Gastroesophageal sphincter (tissue), 3 donors: ENCODE results near the gene WNT9A.

ENCODE experiments used
- POLR2A ChIP-seq, 2 donors: fragments of 450-650 bp; IDR thresholded peaks; one replicate each; pipeline ENCODE4 v1.6.1; 2017; ENCODE audit warnings: antibody characterized with exemption in 2 of 2, mild to moderate bottlenecking in 2 of 2, moderate library complexity in 1 of 2
- TF ChIP-seq, protein P1 (sequence below), 4 experiments: fragments of 200-600 bp in 2 of 4; fragments of 450-650 bp in 2 of 4; sonication (generic) in 1 of 4; IDR thresholded peaks; one replicate each; pipeline ENCODE4 v1.5.1; 2017 to 2019; ENCODE audit warnings: antibody characterized with exemption in 4 of 4, mild to moderate bottlenecking in 2 of 4, moderate library complexity in 2 of 4

DNA sequence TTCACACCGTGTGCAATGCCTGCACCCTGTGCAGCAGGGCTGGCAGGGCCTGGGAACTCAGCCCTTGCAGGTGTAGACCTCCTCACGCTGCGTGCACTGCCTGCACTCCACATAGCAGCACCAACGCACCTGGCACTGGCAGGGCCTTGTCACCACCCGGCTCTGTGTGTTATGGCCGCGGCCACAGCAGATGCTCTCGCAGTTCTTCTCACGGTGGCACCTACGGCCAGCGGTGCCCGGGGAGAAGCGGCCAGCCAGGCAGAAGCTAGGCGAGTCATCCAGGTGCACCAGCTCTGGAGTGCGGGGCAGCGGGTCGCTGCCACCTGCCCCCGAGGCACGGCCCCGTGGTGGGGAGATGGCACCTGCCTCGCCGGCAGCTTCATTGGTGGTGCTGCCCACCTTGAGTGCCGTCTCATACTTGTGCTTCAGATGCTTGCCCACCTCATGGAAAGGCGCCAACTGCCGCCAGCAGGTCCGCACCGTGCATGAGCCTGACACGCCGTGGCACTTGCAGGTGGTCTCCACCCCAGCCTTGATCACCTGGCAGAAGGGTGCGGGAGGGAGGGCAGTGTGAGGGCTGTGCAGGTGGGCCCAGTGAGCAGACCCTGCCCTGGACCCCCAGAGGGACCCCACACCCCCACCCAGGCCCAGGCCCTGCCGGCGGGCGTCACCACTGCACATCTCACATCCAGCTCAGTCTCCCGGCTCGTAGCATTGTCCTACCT lies 26.1 kb downstream of the WNT9A start:
- no peak for TF ChIP-seq POLR2A (IDR thresholded peaks at IDR 0.05)
- TF ChIP-seq, protein P1, sequence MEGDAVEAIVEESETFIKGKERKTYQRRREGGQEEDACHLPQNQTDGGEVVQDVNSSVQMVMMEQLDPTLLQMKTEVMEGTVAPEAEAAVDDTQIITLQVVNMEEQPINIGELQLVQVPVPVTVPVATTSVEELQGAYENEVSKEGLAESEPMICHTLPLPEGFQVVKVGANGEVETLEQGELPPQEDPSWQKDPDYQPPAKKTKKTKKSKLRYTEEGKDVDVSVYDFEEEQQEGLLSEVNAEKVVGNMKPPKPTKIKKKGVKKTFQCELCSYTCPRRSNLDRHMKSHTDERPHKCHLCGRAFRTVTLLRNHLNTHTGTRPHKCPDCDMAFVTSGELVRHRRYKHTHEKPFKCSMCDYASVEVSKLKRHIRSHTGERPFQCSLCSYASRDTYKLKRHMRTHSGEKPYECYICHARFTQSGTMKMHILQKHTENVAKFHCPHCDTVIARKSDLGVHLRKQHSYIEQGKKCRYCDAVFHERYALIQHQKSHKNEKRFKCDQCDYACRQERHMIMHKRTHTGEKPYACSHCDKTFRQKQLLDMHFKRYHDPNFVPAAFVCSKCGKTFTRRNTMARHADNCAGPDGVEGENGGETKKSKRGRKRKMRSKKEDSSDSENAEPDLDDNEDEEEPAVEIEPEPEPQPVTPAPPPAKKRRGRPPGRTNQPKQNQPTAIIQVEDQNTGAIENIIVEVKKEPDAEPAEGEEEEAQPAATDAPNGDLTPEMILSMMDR (IDR thresholded peaks at IDR 0.05), result no peak
